Right lobe of liver (tissue), 6 donors: Measurements from ENCODE around the gene C3orf85. TPM values are rescaled to one million over a fixed set of nuclear protein-coding genes. Genes with fewer than 3 reads are reported as not detected.

Experiments
- ATAC-seq, 4 donors: fragments of 200-7000 bp; cut with Tn5 transposase; one replicate each; pipeline ENCODE4 v1.9.1; 2020; ENCODE audit warnings: mild to moderate bottlenecking in 4 of 4, moderate library complexity in 4 of 4
- DNase-seq, 3 donors: peaks; one replicate each; pipeline ENCODE4 v3.0.0-alpha.2; 2020
- H3K27ac ChIP-seq, 3 donors: fragments of 200-600 bp; one replicate each; pipeline ENCODE4 v1.8.0; 2022
- H3K27me3 ChIP-seq, 2 donors: fragments of 200-600 bp; one replicate each; pipeline ENCODE4 v1.8.0; 2022
- H3K36me3 ChIP-seq, 4 donors: fragments of 200-600 bp; sonication (generic) in 1 of 4; one replicate each; pipeline versions ENCODE4 v1.5.1 to v1.8.0; 2017 to 2022; ENCODE audit warnings: control low read depth in 1 of 4
- H3K4me1 ChIP-seq, 4 donors: fragments of 200-600 bp; sonication (generic) in 1 of 4; one replicate each; pipeline versions ENCODE4 v1.5.1 to v1.8.0; 2017 to 2022; ENCODE audit warnings: control low read depth in 1 of 4
- H3K4me3 ChIP-seq, 3 donors: fragments of 200-600 bp; one replicate each; pipeline ENCODE4 v1.8.0; 2022
- H3K9me3 ChIP-seq, 4 donors: fragments of 200-600 bp; sonication (generic) in 1 of 4; one replicate each; pipeline versions ENCODE4 v1.5.1 to v1.8.0; 2017 to 2022; ENCODE audit warnings: control low read depth in 1 of 4
- CTCF ChIP-seq, 4 donors: fragments of 200-600 bp in 3 of 4; fragments of 450-650 bp in 1 of 4; IDR thresholded peaks; one replicate each; pipeline versions ENCODE4 v1.5.1 to v1.8.0; 2016 to 2022; ENCODE audit warnings: antibody characterized with exemption in 4 of 4, mild to moderate bottlenecking in 2 of 4
- POLR2A ChIP-seq: fragments of 450-650 bp; IDR thresholded peaks from one replicate; pipeline ENCODE4 v1.6.1; 2017; ENCODE audit warnings: antibody characterized with exemption, mild to moderate bottlenecking
- WGBS: methylation state at CpG from one replicate; pipeline ENCODE4 v1.1.6; 2018; ENCODE audit warnings: low coverage, low lambda C conversion rate; ENCODE audit not compliant: insufficient coverage; ENCODE audit errors: missing lambda C conversion rate; 5-methylcytosine and 5-hydroxymethylcytosine counted together
- intact Hi-C, 2 donors: fragments of 100-400 bp; cut with DNase I; formaldehyde crosslinking; loops; one replicate each; pipeline versions ENCODE4 v1.11.2 to v1.14.1; 2022
- total RNA-seq, 6 experiments: library from RNA; depleted of rRNA in 2 of 6; stranded (reverse); fragments of >200 nt in 2 of 6; fragmentation: NEBNext Ultra II Directional in 3 of 6; extraction: Animal tissue kit (Norgen Biotek cat#: 25700) in 3 of 6; gene quantifications; one replicate each; pipeline versions ENCODE4 v1.1.0 to v1.2.4, GENCODE V29; 2016 to 2023
- donor health status: DM: no; HTN: yes; CAD: no.
- donor health status: DM: no; HTN: no; CAD: no.
- donor health status: DM: no; HTN: no; CAD: no.
- donor health status: DM: no; HTN: yes; CAD: no.
- donor health status: DM: no; HTN: yes; CAD: no.

The C3orf85 gene
- total RNA-seq, 6 experiments from 2014 or later: 3.3 to 12.6 (median 9.5) TPM

GRCh38 chr3:109184726-109185125 lies 48.2 kb downstream of the C3orf85 start:
- Histone ChIP-seq H3K36me3 (no peaks in the 10 kb centered on the region), H3K9me3 (no peaks in the 10 kb centered on the region), H3K27ac (no peak overlapping the region), H3K4me1 (no peaks in the 10 kb centered on the region), H3K4me3 (no peak overlapping the region), H3K27me3 (no peaks in the 10 kb centered on the region)
- no peak for DNase-seq
- no peak for TF ChIP-seq POLR2A
- TF ChIP-seq CTCF (IDR thresholded peaks at IDR 0.05): no peak
- intact Hi-C loops: no loop called here
- no peak for ATAC-seq

GRCh38 chr3:109187390-109187789 lies 50.9 kb downstream of the C3orf85 start:
- Histone ChIP-seq H3K27me3 (no peaks in the 10 kb centered on the region), H3K9me3 (no peaks in the 10 kb centered on the region), H3K27ac (no peak overlapping the region), H3K4me3 (no peak overlapping the region), H3K36me3 (no peaks in the 10 kb centered on the region), H3K4me1 (no peaks in the 10 kb centered on the region)
- DNase-seq: no peak
- no CpG with 5 or more reads among the region's 5 CpGs for WGBS
- intact Hi-C loops: no loop called here
- TF ChIP-seq CTCF (IDR thresholded peaks at IDR 0.05): no peak
- TF ChIP-seq POLR2A: no peak
- ATAC-seq: no peak

- H3K27me3 ChIP-seq: no peaks in the 10 kb centered on the region
- DNase-seq: peak in 1 of 3 donors; percentile 39
- ATAC-seq: peak in 3 of 4 donors; percentile 52 to 93 (median 56)
- no peak overlapping the region for H3K4me3 ChIP-seq
- WGBS: 94% methylated on average over 3 of the region's 6 CpGs
- no peaks in the 10 kb centered on the region for H3K36me3 ChIP-seq
- no peaks in the 10 kb centered on the region for H3K4me1 ChIP-seq
- no peak overlapping the region for H3K27ac ChIP-seq
- intact Hi-C loops: no loop called here
- TF ChIP-seq CTCF (IDR thresholded peaks at IDR 0.05): no peak
- no peak for TF ChIP-seq POLR2A
- no peaks in the 10 kb centered on the region for H3K9me3 ChIP-seq
Observed at GRCh38 chr3:109188741-109189140, 52.2 kb downstream of the C3orf85 start.

- WGBS: 100% methylated on average over 1 of the region's 1 CpG
- H3K36me3 ChIP-seq: no peaks in the 10 kb centered on the region
- H3K27ac ChIP-seq: no peak overlapping the region
- ATAC-seq: no peak
- no peak for TF ChIP-seq POLR2A
- TF ChIP-seq CTCF (IDR thresholded peaks at IDR 0.05): no peak
- no peak overlapping the region for H3K4me3 ChIP-seq
- no peaks in the 10 kb centered on the region for H3K27me3 ChIP-seq
- intact Hi-C loops: no loop called here
- DNase-seq: no peak
- H3K9me3 ChIP-seq: no peaks in the 10 kb centered on the region
- H3K4me1 ChIP-seq: no peaks in the 10 kb centered on the region
Observed at GRCh38 chr3:109191421-109191820, 54.9 kb downstream of the C3orf85 start.

GRCh38 chr3:109195815-109196214 lies 59.3 kb downstream of the C3orf85 start:
- 42% methylated on average over 1 of the region's 1 CpG for WGBS
- DNase-seq: no peak
- intact Hi-C loops: no loop called here

More at GRCh38 chr3:109195815-109196214, 59.3 kb downstream of the C3orf85 start:
- TF ChIP-seq POLR2A: no peak
- no peak for TF ChIP-seq CTCF (IDR thresholded peaks at IDR 0.05)
- Histone ChIP-seq H3K27me3 (no peaks in the 10 kb centered on the region), H3K9me3 (no peaks in the 10 kb centered on the region), H3K4me3 (no peak overlapping the region), H3K27ac (no peak overlapping the region), H3K4me1 (no peaks in the 10 kb centered on the region), H3K36me3 (no peaks in the 10 kb centered on the region)
- peak in 1 of 4 donors; percentile 37 for ATAC-seq
